ENCODE measurements around the gene HIVEP3. TPM values are rescaled to one million over a fixed set of nuclear protein-coding genes. Genes with fewer than 3 reads are reported as not detected.

The HIVEP3 gene
- total RNA-seq, 1 experiment from 2014 or later: 11.0 TPM

GRCh38 chr1:41894101-41894807, 24.5 kb downstream of the HIVEP3 start:
- Histone ChIP-seq H3K4me2 (no peak overlapping the region), H3K9me2 (ENCODE audit: insufficient read depth) (no peaks in the 10 kb centered on the region), H3K9me3 (ENCODE audit: insufficient read depth, low read depth) (no peaks in the 10 kb centered on the region), H2AFZ (no peak overlapping the region), H3K4me3 (no peak overlapping the region), H3K27ac (no peak overlapping the region), H3F3A (ENCODE audit: insufficient read depth, low read depth) (peaks cover 5% of the 10 kb centered on the region; the same call in 1 of the 2 replicates), H3K27me3 (ENCODE audit: insufficient read depth, low read depth) (no peaks in the 10 kb centered on the region), H4K20me1 (ENCODE audit: insufficient read depth) (no peaks in the 10 kb centered on the region), H3K36me3 (ENCODE audit: low read depth) (no peaks in the 10 kb centered on the region), H3K79me2 (ENCODE audit: low read depth) (peaks cover 66% of the 10 kb centered on the region), H3K4me1 (replicated peaks; ENCODE audit: insufficient read depth) (peaks cover 49% of the 10 kb centered on the region)
- no TSS peak for BruUV-seq (replicated peaks)
- ChIA-PET POLR2A (ENCODE audit: unreplicated experiment) (interaction anchor here (0.7 to 0.8 kb wide), 2 partner anchors 282 to 576 kb away, joined by 3 to 6 read pairs; no protein-coding TSS in a partner anchor), CTCF (interaction anchor here (1.1 kb wide), 1 partner anchor 8 kb away, joined by 3 read pairs; no protein-coding TSS in a partner anchor)
- intact Hi-C loops (cut with micrococcal nuclease; ENCODE audit: unreplicated experiment): no loop called here
- TF ChIP-seq EZH2 (IDR thresholded peaks at IDR 0.05; ENCODE audit: low read depth) (no peak), CTCF (conservative IDR thresholded peaks at IDR 0.05) (no peak)
- no peak for DNase-seq

DNA sequence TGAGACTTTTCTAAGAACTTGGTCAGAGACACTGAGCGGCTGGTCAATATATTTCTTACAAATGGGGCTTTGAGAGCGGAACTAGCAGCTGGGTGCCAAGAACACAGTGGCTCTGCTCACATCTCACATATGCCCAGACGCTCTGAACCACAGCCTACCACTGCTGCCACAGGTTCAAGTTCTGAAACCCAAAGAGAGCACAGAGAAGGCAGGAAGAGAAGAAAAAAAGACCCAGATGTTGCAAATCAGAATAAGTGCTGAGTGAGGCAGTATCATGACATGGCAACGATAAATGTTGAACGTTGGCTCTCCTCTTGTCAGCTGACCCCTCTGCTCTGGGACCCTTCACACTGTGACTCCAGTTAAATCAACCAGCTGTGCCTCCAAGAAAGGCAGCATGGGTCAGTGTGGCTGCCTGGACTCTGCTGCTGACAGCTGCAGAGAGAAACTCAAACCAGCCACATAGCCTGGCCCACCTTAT, 26.4 kb downstream of the HIVEP3 start:
- POLR2A ChIA-PET (ENCODE audit: unreplicated experiment): interaction anchor here (0.6 kb wide), 1 partner anchor 62 kb away, joined by 6 read pairs; no protein-coding TSS in a partner anchor

More for the DNA sequence above, 26.4 kb downstream of the HIVEP3 start:
- BruUV-seq (replicated peaks): no TSS peak
- Histone ChIP-seq H4K20me1 (ENCODE audit: insufficient read depth) (no peaks in the 10 kb centered on the region), H3K27ac (no peak overlapping the region), H3K4me3 (no peak overlapping the region), H3K36me3 (ENCODE audit: low read depth) (no peaks in the 10 kb centered on the region), H3K9me3 (ENCODE audit: insufficient read depth, low read depth) (no peaks in the 10 kb centered on the region), H2AFZ (no peak overlapping the region), H3K4me2 (peak overlapping the region; percentile 55), H3F3A (ENCODE audit: insufficient read depth, low read depth) (peaks cover 5% of the 10 kb centered on the region; the same call in 1 of the 2 replicates), H3K4me1 (replicated peaks; ENCODE audit: insufficient read depth) (peaks cover 35% of the 10 kb centered on the region), H3K79me2 (ENCODE audit: low read depth) (peaks cover 51% of the 10 kb centered on the region), H3K9me2 (ENCODE audit: insufficient read depth) (no peaks in the 10 kb centered on the region), H3K27me3 (ENCODE audit: insufficient read depth, low read depth) (no peaks in the 10 kb centered on the region)
- TF ChIP-seq EZH2 (IDR thresholded peaks at IDR 0.05; ENCODE audit: low read depth) (no peak), CTCF (conservative IDR thresholded peaks at IDR 0.05) (no peak)
- DNase-seq: no peak
- intact Hi-C loops (cut with micrococcal nuclease; ENCODE audit: unreplicated experiment): no loop called here
- CTCF ChIA-PET: interaction anchor here (0.7 kb wide), 1 partner anchor 474 kb away, joined by 3 read pairs; no protein-coding TSS in a partner anchor
